HTR-8/SVneo (cell line): Measurements from ENCODE around the gene NLRP12.
"Not testable (repeated sequence)": the region's sequence is repeated elsewhere in the genome, so short reads cannot be mapped to it uniquely, and the experiment has no call there.

ENCODE experiments used
- DNase-seq: peaks from one replicate; pipeline ENCODE4 v3.0.0; 2011; ENCODE audit warnings: low spot score, mixed read lengths; ENCODE audit not compliant: insufficient read length
- FAIRE-seq: peaks from 2 replicates; lab custom pipeline; 2011; peaks lifted over from hg19 to GRCh38; lab: Jason Lieb, UNC

Gene NLRP12

DNA sequence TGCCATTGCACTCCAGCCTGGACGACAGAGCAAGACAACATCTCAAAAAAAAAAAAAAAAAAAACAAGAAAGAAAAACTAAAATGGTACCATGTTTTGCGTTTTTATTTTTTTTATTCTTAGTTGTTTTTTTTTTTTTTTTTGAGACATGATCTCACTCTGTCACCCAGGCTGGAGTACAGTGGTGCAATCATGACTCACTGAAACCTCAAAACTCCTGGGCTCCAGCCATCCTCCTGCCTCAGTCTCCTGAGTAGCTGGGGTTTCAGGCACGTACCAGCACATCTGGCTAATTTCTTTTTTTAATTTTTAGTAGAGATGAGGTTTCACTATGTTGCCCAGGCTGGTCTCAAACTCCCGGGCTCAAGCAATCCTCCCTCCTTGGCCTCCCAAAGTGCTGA is 16.8 kb upstream of the NLRP12 start:
- DNase-seq, FAIRE-seq: not testable (repeated sequence)

GRCh38 chr19:53840241-53840640 is 16.1 kb upstream of the NLRP12 start:
- DNase-seq, FAIRE-seq: not testable (repeated sequence)

GRCh38 chr19:53838446-53838845 is 14.3 kb upstream of the NLRP12 start:
- not testable (repeated sequence) for FAIRE-seq, DNase-seq

DNA sequence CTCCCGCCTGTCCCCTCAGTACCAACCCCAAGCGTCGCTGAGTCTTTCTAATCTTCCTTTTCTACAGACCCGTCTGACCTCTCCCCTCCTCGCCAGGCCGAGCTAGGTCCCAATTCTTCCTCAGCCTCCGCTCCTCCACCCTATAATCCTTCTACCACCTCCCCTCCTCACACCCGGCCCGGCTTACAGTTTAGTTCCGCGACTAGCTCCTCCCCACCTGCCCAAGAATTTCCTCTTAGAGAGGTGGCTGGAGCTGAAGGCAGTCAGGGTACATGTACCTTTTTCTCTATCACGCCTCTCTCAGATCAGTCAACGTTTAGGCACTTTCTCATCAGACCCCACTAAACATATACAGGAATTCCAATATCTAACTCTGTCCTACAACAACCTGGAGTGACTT is 8.7 kb upstream of the NLRP12 start:
- DNase-seq, FAIRE-seq: not testable (repeated sequence)

DNA sequence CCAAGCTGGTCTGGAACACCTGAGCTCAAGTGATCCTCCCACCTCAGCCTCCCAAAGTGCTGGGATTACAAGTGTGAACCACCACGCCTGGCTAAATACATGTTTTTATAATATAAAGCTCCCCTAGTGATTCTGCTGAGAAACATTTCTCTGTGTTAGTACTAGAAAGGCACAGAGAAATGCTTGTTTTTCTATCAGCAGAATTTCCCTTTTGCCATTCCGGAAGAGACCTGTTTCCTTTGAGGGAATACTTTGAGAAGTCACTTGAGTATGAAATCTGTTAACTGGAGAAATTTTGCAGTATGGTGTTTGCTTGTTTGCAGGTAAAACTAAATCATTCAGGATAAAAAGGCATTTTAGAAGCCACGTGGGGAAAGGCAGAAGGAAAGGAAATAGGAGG is 4.4 kb upstream of the NLRP12 start:
- DNase-seq (no peak), FAIRE-seq (no peak)

DNA sequence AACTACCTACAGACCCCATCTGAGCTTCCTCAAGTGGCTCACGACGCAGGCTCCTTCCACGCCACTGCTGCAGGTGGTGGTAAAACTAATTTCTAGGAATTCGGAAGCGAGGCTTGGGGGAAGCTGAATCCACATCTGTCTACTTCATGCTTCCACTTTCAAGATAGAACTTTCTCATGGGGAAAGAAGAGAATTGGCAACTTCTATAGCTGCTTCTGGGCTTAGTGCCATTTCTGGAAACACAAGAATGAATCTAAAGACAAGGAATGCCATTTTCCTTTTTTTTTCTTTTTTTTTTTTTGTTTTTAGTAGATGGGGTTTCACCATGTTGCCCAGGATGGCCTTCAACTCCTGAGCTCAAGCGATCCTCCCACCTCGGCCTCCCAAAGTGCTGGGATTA is 2.8 kb upstream of the NLRP12 start:
- FAIRE-seq (no peak), DNase-seq (no peak)

DNA sequence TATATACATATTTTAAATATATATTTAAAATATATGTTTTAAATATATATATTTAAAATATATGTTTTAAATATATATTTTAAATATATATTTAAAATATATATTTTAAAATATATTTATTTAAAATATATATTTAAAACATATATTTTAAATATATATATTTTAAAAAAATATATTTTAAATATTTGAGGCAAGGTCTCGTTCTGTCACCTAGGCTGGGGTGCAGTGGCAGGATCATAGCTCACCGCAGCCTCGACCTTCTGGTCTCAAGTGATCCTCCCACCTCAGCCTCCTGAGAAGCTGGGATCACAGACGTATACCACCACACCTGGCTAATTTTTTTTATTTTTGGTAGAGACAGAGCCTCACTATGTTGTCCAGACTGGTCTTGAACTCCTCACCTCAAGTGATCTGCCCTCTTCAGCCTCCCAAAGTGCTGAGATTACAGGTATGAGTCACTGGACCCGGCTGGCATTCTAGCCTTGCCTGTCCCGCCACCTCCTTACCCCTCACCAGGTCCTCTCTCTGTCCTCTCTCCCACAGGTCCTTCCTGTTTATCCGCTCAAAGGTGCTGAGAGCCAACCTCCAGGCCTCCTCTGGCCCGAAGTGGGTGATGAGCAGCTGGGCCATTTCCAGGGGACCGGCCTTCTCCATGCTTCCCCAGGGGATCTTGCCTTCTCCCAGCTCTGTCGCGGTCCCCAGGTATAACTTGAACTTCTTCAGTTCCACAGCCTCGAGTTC is 564 bp downstream of the NLRP12 start:
- DNase-seq (no peak), FAIRE-seq (no peak)

- DNase-seq, result no peak
- no peak for FAIRE-seq
Observed at GRCh38 chr19:53819861-53820260, 4.3 kb downstream of the NLRP12 start.

DNA sequence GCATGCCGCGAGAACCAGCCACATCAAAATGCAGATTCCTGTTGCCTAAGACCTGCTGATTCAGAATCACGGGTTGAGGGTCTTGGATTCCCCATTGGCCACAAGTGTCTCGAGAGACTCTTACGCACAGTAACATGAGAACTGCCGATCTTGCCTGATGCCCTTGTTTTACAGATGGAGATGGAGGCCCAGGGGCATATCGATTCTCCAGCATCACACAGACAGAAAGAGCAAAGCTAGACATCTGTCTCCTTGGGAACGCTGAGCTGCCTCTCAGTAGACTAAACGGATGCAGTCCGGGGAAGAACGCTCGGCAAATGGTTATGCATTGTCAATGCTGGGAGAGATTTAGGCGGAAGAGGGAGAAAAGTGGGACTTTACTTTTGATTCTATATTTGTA is 5.4 kb downstream of the NLRP12 start:
- DNase-seq (no peak), FAIRE-seq (no peak)

DNA sequence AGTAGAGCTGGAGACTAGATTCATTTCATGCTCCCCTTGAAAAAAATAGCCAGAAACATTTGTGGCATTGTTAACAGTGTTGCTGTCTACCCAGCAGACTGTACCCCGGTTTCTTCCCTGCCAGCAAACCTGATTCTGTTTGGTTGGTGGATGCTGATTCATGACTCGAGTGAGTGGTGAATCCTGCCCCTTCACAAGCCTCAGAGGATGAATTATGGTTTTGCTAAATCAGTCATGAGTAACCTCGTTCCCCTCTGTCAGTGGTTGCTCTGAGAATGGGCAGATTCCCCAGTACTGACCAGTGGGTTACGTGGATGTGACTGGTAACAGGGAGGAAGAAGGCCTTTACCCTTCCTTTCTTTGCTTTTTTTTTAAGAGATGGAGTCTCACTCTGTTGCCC is 10.1 kb downstream of the NLRP12 start:
- FAIRE-seq, result no peak
- no peak for DNase-seq

GRCh38 chr19:53812335-53812734 is 11.8 kb downstream of the NLRP12 start:
- no peak for DNase-seq
- no peak for FAIRE-seq

DNA sequence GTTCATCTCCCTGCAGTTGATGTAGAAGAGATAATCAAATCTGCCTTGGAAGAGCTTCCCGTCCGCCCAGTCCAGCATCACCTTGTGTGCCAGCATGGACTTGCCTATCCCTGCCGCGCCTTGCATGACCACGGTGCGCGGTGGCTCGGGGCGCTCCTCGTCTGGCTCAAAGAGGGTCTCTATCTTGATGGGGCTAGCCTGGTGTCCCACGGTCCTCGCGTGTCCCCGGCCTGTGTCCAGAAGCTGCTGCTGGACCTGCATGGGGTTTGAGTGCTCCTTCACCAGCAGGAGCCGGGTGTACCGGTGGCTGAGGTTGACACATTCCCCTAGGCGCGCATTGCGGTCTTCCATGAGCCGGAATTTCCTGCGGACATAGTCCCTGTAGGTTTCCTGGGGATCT is 13.2 kb downstream of the NLRP12 start:
- FAIRE-seq, result no peak
- DNase-seq, result no peak

DNA sequence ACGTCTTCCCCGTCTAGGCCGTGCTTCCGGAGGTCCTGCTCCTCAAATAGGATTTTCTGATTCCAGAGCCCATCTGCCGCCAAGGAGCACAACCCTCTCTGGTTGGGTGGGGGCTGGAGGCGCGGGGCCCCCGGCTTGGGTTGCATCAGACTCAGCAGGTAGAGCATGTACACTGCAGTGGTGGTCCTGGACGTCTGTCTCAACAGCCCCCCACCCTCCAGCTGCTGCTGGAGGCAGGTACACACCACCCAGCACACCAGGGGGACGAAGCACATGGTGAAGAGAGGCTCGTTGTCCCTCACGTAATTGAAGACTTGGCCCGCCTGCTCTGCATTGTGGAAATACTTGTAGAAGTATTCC is 13.9 kb downstream of the NLRP12 start:
- FAIRE-seq (no peak), DNase-seq (no peak)

DNA sequence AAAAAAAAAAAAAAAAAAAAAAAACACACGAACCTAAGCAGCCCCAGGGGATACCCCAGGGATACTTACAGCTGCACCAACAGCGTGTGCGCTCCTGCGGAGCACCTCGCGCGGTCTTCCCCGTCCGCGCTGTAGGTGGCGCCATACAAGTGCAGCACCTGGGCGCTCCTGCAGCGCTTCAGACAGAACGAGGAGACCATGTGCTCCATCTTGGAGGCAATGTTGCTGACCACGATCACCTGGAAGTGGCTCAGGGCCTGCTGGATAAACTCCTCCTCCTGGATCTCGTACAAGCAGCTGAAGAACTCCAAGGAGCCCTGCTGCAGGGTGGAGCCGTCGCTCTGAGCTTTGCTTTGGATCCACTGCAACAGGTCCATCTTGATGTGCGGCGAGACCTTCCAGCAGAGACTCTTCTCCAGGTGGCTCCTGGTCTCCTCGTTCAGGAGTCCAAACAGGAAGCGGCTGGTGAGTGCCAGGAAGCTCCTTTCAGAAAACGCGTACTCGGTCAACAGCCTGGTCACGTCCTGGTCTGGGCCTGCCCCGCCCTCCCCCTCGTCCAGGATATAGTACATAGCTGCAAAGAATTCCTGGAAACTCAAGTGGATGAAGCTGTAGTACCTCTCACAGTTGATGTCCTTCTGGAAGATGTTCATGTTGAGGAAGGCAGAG is 14.5 kb downstream of the NLRP12 start:
- DNase-seq, result no peak
- no peak for FAIRE-seq

DNA sequence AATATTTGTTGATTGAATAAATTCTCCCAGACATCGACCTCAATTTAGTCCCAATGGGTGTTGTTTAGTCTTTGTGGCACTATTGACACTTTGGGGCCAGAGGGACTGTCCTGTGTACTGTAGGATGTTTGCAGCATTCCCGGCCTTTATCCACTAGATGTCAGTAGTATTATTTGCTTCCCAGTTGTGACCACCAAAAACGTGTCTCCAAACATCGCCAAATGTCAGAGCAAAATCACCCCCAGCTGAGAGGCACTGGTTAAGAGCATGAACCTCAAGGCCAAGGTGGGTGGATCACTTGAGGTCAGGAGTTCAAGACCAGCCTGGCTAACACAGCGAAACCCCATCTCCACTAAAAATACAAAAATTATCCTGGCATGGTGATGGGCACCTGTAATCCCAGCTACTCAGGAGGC is 15.4 kb downstream of the NLRP12 start:
- peak; percentile 81 for FAIRE-seq
- DNase-seq, result peak; percentile 53

DNA sequence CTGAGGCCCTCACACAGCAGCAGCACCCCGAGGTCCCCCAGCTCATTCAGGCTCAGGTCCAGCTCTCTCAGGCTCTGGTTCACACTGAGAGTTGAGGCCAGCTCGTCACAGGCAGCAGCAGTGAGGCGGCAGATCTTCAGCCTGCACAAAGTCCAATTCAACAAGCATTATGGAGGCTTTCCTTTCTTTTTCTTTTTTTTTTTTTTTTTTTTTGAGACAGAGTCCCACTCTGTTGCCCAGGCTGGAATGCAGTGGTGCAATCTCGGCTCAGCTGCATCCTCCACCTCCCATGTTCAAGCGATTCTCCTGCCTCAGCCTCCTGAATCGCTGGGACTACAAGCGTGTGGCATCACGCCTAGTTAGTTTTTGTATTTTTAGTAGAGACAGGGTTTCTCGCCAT is 22.9 kb downstream of the NLRP12 start:
- no peak for FAIRE-seq

DNA sequence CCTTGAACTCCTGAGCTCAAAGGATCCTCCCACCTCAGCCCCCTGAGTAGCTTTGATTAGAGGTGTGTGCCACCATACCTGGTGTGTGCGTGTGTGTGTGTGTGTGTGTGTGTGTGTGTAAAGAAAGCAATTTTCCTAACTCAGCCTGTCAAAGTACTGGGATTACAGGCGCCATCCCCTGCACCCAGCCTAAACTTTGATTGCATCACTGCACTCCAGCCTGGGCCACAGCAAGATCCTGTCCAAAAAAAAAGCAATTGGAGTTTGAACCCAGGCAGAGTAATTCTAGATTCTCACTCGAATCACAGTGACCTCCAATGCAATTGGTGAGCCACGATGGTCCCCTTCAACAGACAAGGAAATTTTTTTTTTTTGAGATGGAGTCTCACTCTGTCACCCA is 29.1 kb downstream of the NLRP12 start:
- FAIRE-seq (no peak), DNase-seq (no peak)

More for the DNA sequence above, 22.9 kb downstream of the NLRP12 start:
- DNase-seq, result no peak

GRCh38 chr19:53792721-53793433 is 31.2 kb downstream of the NLRP12 start:
- FAIRE-seq, result peak; percentile 92

DNA sequence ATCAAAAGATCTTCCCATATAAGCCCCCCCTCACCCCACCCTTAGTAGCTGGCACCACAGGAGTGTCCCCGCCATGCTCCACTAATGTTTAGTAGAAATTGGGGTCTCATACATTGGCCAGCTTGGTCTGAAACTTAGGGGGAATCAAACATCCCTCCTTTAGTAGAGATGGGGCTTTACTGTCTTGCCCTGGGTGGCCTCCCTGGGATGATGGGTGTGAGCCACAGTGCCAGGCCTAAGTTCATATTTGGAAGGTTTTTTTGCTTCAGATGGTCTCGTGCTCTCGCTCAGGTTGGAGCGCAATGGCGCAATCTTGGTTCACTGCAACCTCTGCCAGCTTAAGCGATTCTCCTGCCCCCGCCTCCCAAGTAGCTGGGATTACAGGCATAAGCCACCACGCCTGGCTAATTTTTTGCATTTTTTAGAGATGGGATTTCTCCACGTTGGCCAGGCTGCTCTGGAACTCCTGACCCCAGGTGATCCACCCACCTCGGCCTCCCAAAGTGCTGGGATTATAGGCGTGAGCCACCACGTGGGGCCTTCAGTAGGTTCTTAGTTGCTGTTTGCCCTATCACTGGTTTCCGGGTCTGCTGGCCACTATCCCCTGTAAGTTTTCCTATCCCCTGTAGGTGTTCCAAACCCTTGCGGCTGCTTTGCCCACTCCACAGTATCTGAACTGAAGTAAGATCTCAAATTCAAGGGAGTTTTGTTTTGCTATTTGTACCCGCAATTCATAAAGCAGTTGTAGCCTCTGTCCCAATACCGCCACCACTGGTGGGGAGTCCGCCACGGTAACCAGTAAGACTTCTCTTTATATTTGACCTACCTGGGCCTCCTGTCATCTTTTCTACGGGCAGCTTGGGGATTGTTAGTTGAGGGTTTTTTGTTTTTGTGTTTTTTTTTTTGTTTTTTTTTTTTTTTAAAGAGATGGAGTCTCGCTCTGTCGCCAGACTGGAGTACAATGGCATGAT is 34.1 kb downstream of the NLRP12 start:
- no peak for FAIRE-seq
- no peak for DNase-seq

More at GRCh38 chr19:53792721-53793433, 31.2 kb downstream of the NLRP12 start:
- DNase-seq, result peak; percentile 84

GRCh38 chr19:53787266-53787665 is 36.8 kb downstream of the NLRP12 start:
- FAIRE-seq, result no peak
- no peak for DNase-seq
